OCI-LY1 (cell line): ENCODE data around the gene CHCHD6.

ENCODE experiments used
- H2AFZ ChIP-seq: fragments of 200-600 bp; sonication (generic), shearing (Covaris generic); 2 replicates; pipeline ENCODE4 v1.6.0; 2014; ENCODE audit warnings: antibody characterized with exemption, mild to moderate bottlenecking, low read length
- H3F3A ChIP-seq: fragments of 200-600 bp; sonication (generic), shearing (Covaris generic); 2 replicates; pipeline ENCODE4 v1.6.0; 2014; ENCODE audit warnings: mild to moderate bottlenecking, antibody characterized with exemption, low read length, moderate library complexity; ENCODE audit not compliant: insufficient read depth
- H3K27ac ChIP-seq: fragments of 200-600 bp; sonication (generic); 2 replicates; pipeline ENCODE4 v1.5.1; 2014; ENCODE audit warnings: low read length, mixed run types, mild to moderate bottlenecking, low read depth; ENCODE audit not compliant: poor library complexity, severe bottlenecking
- H3K27me3 ChIP-seq: fragments of 200-600 bp; sonication (generic); 2 replicates; pipeline ENCODE4 v1.6.0; 2014; ENCODE audit warnings: antibody characterized with exemption, mild to moderate bottlenecking, low read length, moderate library complexity; ENCODE audit not compliant: insufficient read depth
- H3K36me3 ChIP-seq: fragments of 200-600 bp; sonication (generic); 2 replicates; pipeline ENCODE4 v1.6.1; 2014; ENCODE audit warnings: mild to moderate bottlenecking, antibody characterized with exemption, low read length, moderate library complexity, mixed read lengths; ENCODE audit not compliant: insufficient read depth
- H3K4me1 ChIP-seq: fragments of 200-600 bp; sonication (generic); 2 replicates; pipeline ENCODE4 v1.5.1; 2014; ENCODE audit warnings: mild to moderate bottlenecking, low read length, moderate library complexity; ENCODE audit not compliant: insufficient read depth, severe bottlenecking
- H3K4me2 ChIP-seq: fragments of 200-600 bp; sonication (generic), shearing (Covaris generic); 2 replicates; pipeline ENCODE4 v1.6.1; 2014; ENCODE audit warnings: low read length
- H3K4me3 ChIP-seq: fragments of 200-600 bp; sonication (generic); 2 replicates; pipeline ENCODE4 v1.5.1; 2014; ENCODE audit warnings: low read length, low read depth, mild to moderate bottlenecking, mixed read lengths; ENCODE audit not compliant: poor library complexity, severe bottlenecking
- H3K79me2 ChIP-seq: fragments of 200-600 bp; shearing (Covaris generic); 2 replicates; pipeline ENCODE4 v1.6.1; 2016; ENCODE audit warnings: mixed run types, low read length, mixed read lengths; ENCODE audit not compliant: insufficient read depth
- H3K9ac ChIP-seq: fragments of 200-600 bp; sonication (generic), shearing (Covaris generic); 2 replicates; pipeline ENCODE4 v1.6.1; 2014; ENCODE audit warnings: mild to moderate bottlenecking, low read length, mixed read lengths
- H3K9me2 ChIP-seq: fragments of 200-600 bp; sonication (generic), shearing (Covaris generic); 2 replicates; pipeline ENCODE4 v1.6.1; 2014; ENCODE audit warnings: low read depth, mild to moderate bottlenecking, low read length, mixed read lengths
- H3K9me3 ChIP-seq: fragments of 200-600 bp; shearing (Covaris generic); 2 replicates; pipeline ENCODE4 v1.6.1; 2014; ENCODE audit warnings: low read length, mixed read lengths
- H4K20me1 ChIP-seq: fragments of 200-600 bp; sonication (generic), shearing (Covaris generic); 2 replicates; pipeline ENCODE4 v1.6.0; 2016; ENCODE audit warnings: mild to moderate bottlenecking, low read length; ENCODE audit not compliant: insufficient read depth
- EZH2 ChIP-seq: fragments of 200-600 bp; sonication (generic), shearing (Covaris generic); IDR thresholded peaks from 2 replicates; pipeline ENCODE4 v1.8.0; 2017; ENCODE audit warnings: borderline replicate concordance, mixed run types, mild to moderate bottlenecking, antibody characterized with exemption, low read length, moderate library complexity, mixed read lengths
- TF ChIP-seq, protein P1 (sequence below): fragments of 200-600 bp; sonication (generic), shearing (Covaris generic); IDR thresholded peaks from 2 replicates; pipeline ENCODE4 v1.5.1; 2017; ENCODE audit warnings: mild to moderate bottlenecking, antibody characterized with exemption, low read length, moderate library complexity, mixed read lengths

CHCHD6 gene

DNA sequence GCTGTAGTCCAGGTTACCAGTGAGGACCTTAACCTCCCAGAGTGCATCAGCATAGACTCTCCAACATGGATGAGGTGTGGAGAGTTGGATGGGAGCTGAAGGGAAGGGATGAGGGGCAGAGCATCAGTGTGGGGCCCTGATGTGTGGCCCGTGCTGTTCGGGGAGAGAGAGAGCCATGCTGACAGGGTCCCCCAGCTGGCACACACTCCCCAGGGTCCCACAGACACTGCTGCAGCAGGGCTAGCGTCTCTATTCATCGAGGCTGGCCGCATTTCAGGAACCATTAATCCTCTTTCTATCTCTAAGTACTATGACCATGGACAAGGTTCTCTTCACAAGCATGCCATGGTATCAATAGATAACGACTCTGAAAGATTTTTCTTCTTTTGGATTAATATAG is 192.9 kb downstream of the CHCHD6 start:
- no peaks in the 10 kb centered on the region for H3K79me2 ChIP-seq
- no peaks in the 10 kb centered on the region for H4K20me1 ChIP-seq
- H3K9me3 ChIP-seq = no peaks in the 10 kb centered on the region
- no peaks in the 10 kb centered on the region for H3F3A ChIP-seq
- H3K27me3 ChIP-seq = no peaks in the 10 kb centered on the region
- no peaks in the 10 kb centered on the region for H3K9me2 ChIP-seq
- no peak for TF ChIP-seq EZH2
- H3K4me2 ChIP-seq = no peak overlapping the region
- no peaks in the 10 kb centered on the region for H3K36me3 ChIP-seq
- no peak overlapping the region for H2AFZ ChIP-seq
- no peaks in the 10 kb centered on the region for H3K4me1 ChIP-seq
- no peak overlapping the region for H3K4me3 ChIP-seq
- no peak overlapping the region for H3K27ac ChIP-seq
- no peak overlapping the region for H3K9ac ChIP-seq

DNA sequence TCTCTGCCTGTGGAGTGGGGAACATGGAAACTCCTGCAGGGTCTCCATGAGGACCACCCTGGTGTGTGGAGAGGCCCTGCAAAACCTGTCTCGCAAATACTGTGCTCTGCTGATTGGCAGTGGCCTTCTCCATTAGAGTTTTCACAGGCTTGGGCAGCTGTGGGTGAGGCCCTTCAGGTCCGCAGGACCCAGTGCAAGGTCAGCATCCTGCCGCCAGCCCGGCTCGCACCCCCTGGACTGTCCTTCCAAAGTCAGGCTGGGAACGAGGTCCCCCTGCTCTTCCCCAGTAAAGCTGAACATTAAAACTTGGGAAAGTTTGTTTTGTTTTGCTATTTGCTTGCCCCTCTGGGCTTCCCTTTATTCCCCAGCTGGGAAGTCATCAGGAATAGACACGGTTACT is 193.9 kb downstream of the CHCHD6 start:
- H3K4me3 ChIP-seq = no peak overlapping the region
- no peaks in the 10 kb centered on the region for H3K4me1 ChIP-seq
- no peaks in the 10 kb centered on the region for H4K20me1 ChIP-seq
- TF ChIP-seq EZH2 = no peak
- H3F3A ChIP-seq = no peaks in the 10 kb centered on the region
- H2AFZ ChIP-seq = no peak overlapping the region
- no peaks in the 10 kb centered on the region for H3K36me3 ChIP-seq
- H3K9ac ChIP-seq = no peak overlapping the region
- H3K27me3 ChIP-seq = no peaks in the 10 kb centered on the region
- no peak overlapping the region for H3K4me2 ChIP-seq
- no peaks in the 10 kb centered on the region for H3K9me3 ChIP-seq
- no peaks in the 10 kb centered on the region for H3K79me2 ChIP-seq
- H3K9me2 ChIP-seq = no peaks in the 10 kb centered on the region
- H3K27ac ChIP-seq = no peak overlapping the region

DNA sequence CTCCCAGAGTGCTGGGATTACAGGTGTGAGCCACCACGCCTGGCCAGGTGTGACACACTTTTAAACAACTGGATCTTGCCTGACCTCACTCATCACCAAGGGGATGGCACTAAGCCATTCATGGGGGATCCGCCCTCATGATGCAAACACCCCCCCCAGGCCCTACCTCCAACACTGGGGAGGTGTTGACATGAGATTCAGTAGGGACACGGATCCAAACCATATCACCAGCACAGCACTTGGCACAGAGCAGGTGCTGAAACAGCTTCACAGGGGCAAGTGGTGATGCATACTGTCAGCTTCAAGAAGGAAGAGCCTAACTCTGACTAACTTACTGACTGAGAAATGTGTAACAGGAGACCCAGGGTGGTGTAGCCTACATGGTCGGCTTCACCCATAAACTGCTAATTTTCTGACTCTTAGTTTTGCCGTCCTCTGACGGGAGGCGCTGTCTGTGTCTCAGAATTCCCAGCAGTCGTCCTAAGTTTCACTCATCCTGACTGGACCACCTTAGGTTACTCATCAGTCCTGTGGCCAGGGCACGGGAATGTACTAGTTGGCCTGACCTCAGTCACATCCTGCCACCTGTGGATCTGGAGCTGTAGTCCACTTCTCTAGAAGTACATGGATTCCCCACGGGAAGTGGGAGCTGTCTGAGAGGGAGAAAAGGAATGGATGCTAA is 197.0 kb downstream of the CHCHD6 start:
- Histone ChIP-seq H3K4me3 (no peak overlapping the region), H2AFZ (no peak overlapping the region), H3K79me2 (no peaks in the 10 kb centered on the region), H3K36me3 (no peaks in the 10 kb centered on the region), H3K9me2 (no peaks in the 10 kb centered on the region), H3F3A (no peaks in the 10 kb centered on the region), H4K20me1 (no peaks in the 10 kb centered on the region), H3K9ac (no peak overlapping the region), H3K27ac (no peak overlapping the region), H3K4me1 (no peaks in the 10 kb centered on the region), H3K9me3 (no peaks in the 10 kb centered on the region), H3K27me3 (no peaks in the 10 kb centered on the region), H3K4me2 (no peak overlapping the region)
- no peak for TF ChIP-seq EZH2
- TF ChIP-seq, protein P1, sequence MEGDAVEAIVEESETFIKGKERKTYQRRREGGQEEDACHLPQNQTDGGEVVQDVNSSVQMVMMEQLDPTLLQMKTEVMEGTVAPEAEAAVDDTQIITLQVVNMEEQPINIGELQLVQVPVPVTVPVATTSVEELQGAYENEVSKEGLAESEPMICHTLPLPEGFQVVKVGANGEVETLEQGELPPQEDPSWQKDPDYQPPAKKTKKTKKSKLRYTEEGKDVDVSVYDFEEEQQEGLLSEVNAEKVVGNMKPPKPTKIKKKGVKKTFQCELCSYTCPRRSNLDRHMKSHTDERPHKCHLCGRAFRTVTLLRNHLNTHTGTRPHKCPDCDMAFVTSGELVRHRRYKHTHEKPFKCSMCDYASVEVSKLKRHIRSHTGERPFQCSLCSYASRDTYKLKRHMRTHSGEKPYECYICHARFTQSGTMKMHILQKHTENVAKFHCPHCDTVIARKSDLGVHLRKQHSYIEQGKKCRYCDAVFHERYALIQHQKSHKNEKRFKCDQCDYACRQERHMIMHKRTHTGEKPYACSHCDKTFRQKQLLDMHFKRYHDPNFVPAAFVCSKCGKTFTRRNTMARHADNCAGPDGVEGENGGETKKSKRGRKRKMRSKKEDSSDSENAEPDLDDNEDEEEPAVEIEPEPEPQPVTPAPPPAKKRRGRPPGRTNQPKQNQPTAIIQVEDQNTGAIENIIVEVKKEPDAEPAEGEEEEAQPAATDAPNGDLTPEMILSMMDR = no peak

DNA sequence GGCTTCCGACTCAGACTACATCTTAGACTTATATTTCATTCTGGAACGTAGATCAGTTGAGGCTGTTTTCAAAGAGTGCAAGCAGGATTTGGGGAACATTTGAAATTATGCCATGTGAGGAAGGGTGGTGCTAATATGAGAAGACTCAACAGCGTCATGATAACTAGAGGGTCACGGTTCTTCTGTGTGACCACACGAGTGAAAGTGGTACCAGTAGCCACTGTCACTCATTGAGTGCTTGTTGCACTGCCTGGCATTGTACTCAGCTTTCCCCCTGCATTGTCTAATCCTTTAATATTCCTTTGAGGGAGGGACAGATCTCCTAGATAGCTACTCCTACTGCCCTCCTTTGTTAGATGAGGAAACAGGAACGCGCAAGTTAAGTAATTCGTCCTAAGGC is 197.6 kb downstream of the CHCHD6 start:
- Histone ChIP-seq H3K4me1 (no peaks in the 10 kb centered on the region), H2AFZ (no peak overlapping the region), H3K4me2 (no peak overlapping the region), H3K36me3 (no peaks in the 10 kb centered on the region), H3K4me3 (no peak overlapping the region), H3K9me3 (no peaks in the 10 kb centered on the region), H3K9me2 (no peaks in the 10 kb centered on the region), H3K9ac (no peak overlapping the region), H3K27ac (no peak overlapping the region), H4K20me1 (no peaks in the 10 kb centered on the region), H3F3A (no peaks in the 10 kb centered on the region), H3K79me2 (no peaks in the 10 kb centered on the region), H3K27me3 (no peaks in the 10 kb centered on the region)
- TF ChIP-seq EZH2 = no peak
- TF ChIP-seq, protein P1 = no peak
